Thoracic aorta (tissue), 2 donors: Measurements from ENCODE around the gene MELTF. TPM values are rescaled to one million over a fixed set of nuclear protein-coding genes. Genes with fewer than 3 reads are reported as not detected.

Experiments
- ATAC-seq: fragments of 150-250 bp; one replicate; pipeline ENCODE4 v1.8.0; 2017; ENCODE audit warnings: low read depth; ENCODE audit not compliant: insufficient number of reproducible peaks, low FRiP score
- DNase-seq: peaks from one replicate; pipeline ENCODE4 v3.0.0-alpha.2; 2020; ENCODE audit warnings: low spot score
- H3K27ac ChIP-seq, 2 donors: fragments of 200-600 bp; sonication (generic); 1 replicate in 1 of 2; 2 replicates in 1 of 2; pipeline ENCODE4 v1.5.1; 2016; ENCODE audit warnings: mild to moderate bottlenecking in 2 of 2, moderate library complexity in 2 of 2
- H3K27me3 ChIP-seq: fragments of 200-600 bp; sonication (generic); replicated peaks from 2 replicates; pipeline ENCODE4 v1.6.0; 2016; ENCODE audit warnings: mild to moderate bottlenecking; ENCODE audit not compliant: insufficient read depth
- H3K36me3 ChIP-seq: fragments of 200-600 bp; sonication (generic); one replicate; pipeline ENCODE4 v1.5.1; 2016
- H3K4me1 ChIP-seq, 2 donors: fragments of 200-600 bp; sonication (generic); 1 replicate in 1 of 2; 2 replicates in 1 of 2; pipeline versions ENCODE4 v1.5.1 to v1.6.0; 2016; ENCODE audit warnings: low read depth in 2 of 2, mild to moderate bottlenecking in 1 of 2; ENCODE audit not compliant: control insufficient read depth in 1 of 2
- H3K4me3 ChIP-seq: fragments of 200-600 bp; sonication (generic); 2 replicates; pipeline ENCODE4 v1.5.1; 2016; ENCODE audit warnings: mild to moderate bottlenecking
- H3K9me3 ChIP-seq: fragments of 200-600 bp; sonication (generic); 2 replicates; pipeline ENCODE4 v1.5.1; 2016
- CTCF ChIP-seq: fragments of 200-600 bp; sonication (generic); IDR thresholded peaks from one replicate; pipeline ENCODE4 v1.5.1; 2019; ENCODE audit warnings: antibody characterized with exemption
- total RNA-seq, 2 donors: library from RNA; depleted of rRNA; stranded (reverse); fragments of >200 nt; gene quantifications; one replicate each; pipeline versions ENCODE4 v1.1.0 to v1.2.3, GENCODE V29; 2016

The MELTF gene
- total RNA-seq, 2 donors from 2014 or later = 6.1 to 8.7 TPM

- TF ChIP-seq CTCF = no peak
- no peaks in the 10 kb centered on the region for H3K27me3 ChIP-seq
- DNase-seq (no peak), ATAC-seq (no peak)
- no peaks in the 10 kb centered on the region for H3K4me1 ChIP-seq
- no peak overlapping the region for H3K4me3 ChIP-seq
- no peak overlapping the region for H3K27ac ChIP-seq
- no peaks in the 10 kb centered on the region for H3K9me3 ChIP-seq
- no peaks in the 10 kb centered on the region for H3K36me3 ChIP-seq
Measured at GRCh38 chr3:196988241-196989029, 41.2 kb downstream of the MELTF start.

- no peak for TF ChIP-seq CTCF
- no peak overlapping the region for H3K4me3 ChIP-seq
- no peaks in the 10 kb centered on the region for H3K27me3 ChIP-seq
- no peaks in the 10 kb centered on the region for H3K4me1 ChIP-seq
- no peaks in the 10 kb centered on the region for H3K9me3 ChIP-seq
- ATAC-seq = no peak
- H3K27ac ChIP-seq = no peak overlapping the region
- no peaks in the 10 kb centered on the region for H3K36me3 ChIP-seq
- no peak for DNase-seq
Measured at GRCh38 chr3:196987022-196987421, 42.6 kb downstream of the MELTF start.

- no peaks in the 10 kb centered on the region for H3K27me3 ChIP-seq
- DNase-seq = no peak
- H3K4me3 ChIP-seq = no peak overlapping the region
Measured at GRCh38 chr3:196985954-196986885, 43.4 kb downstream of the MELTF start.

GRCh38 chr3:196985298-196985697, 44.3 kb downstream of the MELTF start:
- ATAC-seq (no peak), DNase-seq (no peak)
- H3K9me3 ChIP-seq = no peaks in the 10 kb centered on the region

More at GRCh38 chr3:196985954-196986885, 43.4 kb downstream of the MELTF start:
- Histone ChIP-seq H3K27ac (no peak overlapping the region), H3K9me3 (no peaks in the 10 kb centered on the region), H3K4me1 (no peaks in the 10 kb centered on the region), H3K36me3 (no peaks in the 10 kb centered on the region)
- TF ChIP-seq CTCF = no peak
- ATAC-seq = no peak

More at GRCh38 chr3:196985298-196985697, 44.3 kb downstream of the MELTF start:
- H3K4me1 ChIP-seq = no peaks in the 10 kb centered on the region
- H3K4me3 ChIP-seq = no peak overlapping the region
- H3K27me3 ChIP-seq = no peaks in the 10 kb centered on the region
- H3K27ac ChIP-seq = no peak overlapping the region
- H3K36me3 ChIP-seq = no peaks in the 10 kb centered on the region
- no peak for TF ChIP-seq CTCF
